IMR-90 (cell line): ENCODE measurements around the gene SPEG.

ENCODE experiments used
- BHLHE40 ChIP-seq: fragments of 150-350 bp; IDR thresholded peaks from 2 replicates; pipeline ENCODE4 v1.6.1; 2016; ENCODE audit warnings: mild to moderate bottlenecking, low read depth, low read length
- CEBPB ChIP-seq: IDR thresholded peaks from 2 replicates; pipeline ENCODE4 v1.6.1; 2012; ENCODE audit warnings: low read depth, low read length, improper control_type of control experiment
- ELK1 ChIP-seq: fragments of 150-350 bp; IDR thresholded peaks from 2 replicates; pipeline ENCODE4 v1.6.1; 2016; ENCODE audit warnings: low read depth, mild to moderate bottlenecking, low read length, moderate library complexity, borderline replicate concordance
- MAZ ChIP-seq: IDR thresholded peaks from 2 replicates; pipeline ENCODE4 v1.6.1; 2012; ENCODE audit warnings: low read depth, mild to moderate bottlenecking, low read length, improper control_type of control experiment, moderate library complexity, borderline replicate concordance
- MXI1 ChIP-seq: IDR thresholded peaks from 2 replicates; pipeline ENCODE4 v1.6.1; 2012; ENCODE audit warnings: low read depth, mild to moderate bottlenecking, low read length, moderate library complexity, borderline replicate concordance
- NFE2L2 ChIP-seq: fragments of 150-350 bp; IDR thresholded peaks from 2 replicates; pipeline ENCODE4 v1.6.1; 2016; ENCODE audit warnings: low read depth, mild to moderate bottlenecking, low read length
- POLR2A ChIP-seq: IDR thresholded peaks from 2 replicates; pipeline ENCODE4 v1.6.1; 2012; ENCODE audit warnings: mild to moderate bottlenecking, low read depth, low read length
- RAD21 ChIP-seq: IDR thresholded peaks from 2 replicates; pipeline ENCODE4 v1.6.1; 2012; ENCODE audit warnings: low read length, improper control_type of control experiment
- RCOR1 ChIP-seq: IDR thresholded peaks from 2 replicates; pipeline ENCODE4 v1.6.1; 2012; ENCODE audit warnings: mild to moderate bottlenecking, low read length, improper control_type of control experiment; ENCODE audit not compliant: insufficient replicate concordance
- RFX5 ChIP-seq: IDR thresholded peaks from 2 replicates; pipeline ENCODE4 v1.8.0; 2012; ENCODE audit warnings: low read depth, mild to moderate bottlenecking, low read length, moderate library complexity
- SMC3 ChIP-seq: fragments of 150-350 bp; IDR thresholded peaks from 2 replicates; pipeline ENCODE4 v1.6.1; 2016; ENCODE audit warnings: low read depth, mild to moderate bottlenecking, antibody characterized with exemption, low read length, moderate library complexity
- TF ChIP-seq, protein P1 (sequence below): conservative IDR thresholded peaks from 2 replicates; pipeline ENCODE4 v1.5.1; 2012; ENCODE audit warnings: mild to moderate bottlenecking, low read depth, low read length, improper control_type of control experiment

- TF ChIP-seq CEBPB (no peak), RFX5 (no peak), RCOR1 (no peak), SMC3 (no peak), NFE2L2 (no peak), MXI1 (no peak), POLR2A (no peak), RAD21 (no peak), BHLHE40 (no peak), MAZ (no peak), ELK1 (no peak)
- TF ChIP-seq, protein P1, sequence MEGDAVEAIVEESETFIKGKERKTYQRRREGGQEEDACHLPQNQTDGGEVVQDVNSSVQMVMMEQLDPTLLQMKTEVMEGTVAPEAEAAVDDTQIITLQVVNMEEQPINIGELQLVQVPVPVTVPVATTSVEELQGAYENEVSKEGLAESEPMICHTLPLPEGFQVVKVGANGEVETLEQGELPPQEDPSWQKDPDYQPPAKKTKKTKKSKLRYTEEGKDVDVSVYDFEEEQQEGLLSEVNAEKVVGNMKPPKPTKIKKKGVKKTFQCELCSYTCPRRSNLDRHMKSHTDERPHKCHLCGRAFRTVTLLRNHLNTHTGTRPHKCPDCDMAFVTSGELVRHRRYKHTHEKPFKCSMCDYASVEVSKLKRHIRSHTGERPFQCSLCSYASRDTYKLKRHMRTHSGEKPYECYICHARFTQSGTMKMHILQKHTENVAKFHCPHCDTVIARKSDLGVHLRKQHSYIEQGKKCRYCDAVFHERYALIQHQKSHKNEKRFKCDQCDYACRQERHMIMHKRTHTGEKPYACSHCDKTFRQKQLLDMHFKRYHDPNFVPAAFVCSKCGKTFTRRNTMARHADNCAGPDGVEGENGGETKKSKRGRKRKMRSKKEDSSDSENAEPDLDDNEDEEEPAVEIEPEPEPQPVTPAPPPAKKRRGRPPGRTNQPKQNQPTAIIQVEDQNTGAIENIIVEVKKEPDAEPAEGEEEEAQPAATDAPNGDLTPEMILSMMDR, result no peak
These were observed 38.9 kb downstream of the SPEG start for GRCh38 chr2:219473511-219473910.
